Measurements from ENCODE around the gene RHOV. TPM values are rescaled to one million over a fixed set of nuclear protein-coding genes. Genes with fewer than 3 reads are reported as not detected.

The RHOV gene
- total RNA-seq: 0.12 to 0.31 TPM in 2 of 3 replicates, not detected in the other
- long read RNA-seq: 0 reads

- no peaks in the 10 kb centered on the region for H3K9me3 Mint-ChIP-seq (ENCODE audit: low read depth)
- peaks cover 6% of the 10 kb centered on the region for H3K4me1 Mint-ChIP-seq (ENCODE audit: low read depth)
- H3K27ac Mint-ChIP-seq (ENCODE audit: unreplicated experiment): peak within 1 kb of the TSS; percentile 54
- H3K27me3 Mint-ChIP-seq (ENCODE audit: low read depth): peaks cover 8% of the 10 kb centered on the region
- peak within 1 kb of the TSS; percentile 71 for H3K4me3 Mint-ChIP-seq (ENCODE audit: unreplicated experiment)
- TF ChIP-seq CTCF (IDR thresholded peaks at IDR 0.05): peak; percentile 72
- DNase-seq (ENCODE audit: low spot score): no peak
- H3K36me3 Mint-ChIP-seq (ENCODE audit: low read depth): no peaks in the 10 kb centered on the region
Measured at GRCh38 chr15:40873694-40874561, at the start of gene RHOV. TSS of gene RHOV (minus strand) at chr15:40874234. CDS start at chr15:40874139, 95 bp downstream.

- no peak for TF ChIP-seq CTCF (IDR thresholded peaks at IDR 0.05)
- no peak overlapping the region for H3K4me3 Mint-ChIP-seq (ENCODE audit: unreplicated experiment)
- no peaks in the 10 kb centered on the region for H3K36me3 Mint-ChIP-seq (ENCODE audit: low read depth)
- H3K4me1 Mint-ChIP-seq (ENCODE audit: low read depth): peaks cover 13% of the 10 kb centered on the region
- H3K27me3 Mint-ChIP-seq (ENCODE audit: low read depth): peaks cover 14% of the 10 kb centered on the region
- DNase-seq (ENCODE audit: low spot score): no peak
- no peaks in the 10 kb centered on the region for H3K9me3 Mint-ChIP-seq (ENCODE audit: low read depth)
- no peak overlapping the region for H3K27ac Mint-ChIP-seq (ENCODE audit: unreplicated experiment)
Measured at GRCh38 chr15:40923551-40923950, 49.5 kb upstream of the RHOV start.

- no peak for TF ChIP-seq CTCF (IDR thresholded peaks at IDR 0.05)
- Mint-ChIP-seq H3K27ac (ENCODE audit: unreplicated experiment) (no peak overlapping the region), H3K27me3 (ENCODE audit: low read depth) (peaks cover 14% of the 10 kb centered on the region), H3K9me3 (ENCODE audit: low read depth) (no peaks in the 10 kb centered on the region), H3K4me3 (ENCODE audit: unreplicated experiment) (no peak overlapping the region), H3K4me1 (ENCODE audit: low read depth) (peaks cover 12% of the 10 kb centered on the region), H3K36me3 (ENCODE audit: low read depth) (no peaks in the 10 kb centered on the region)
- no peak for DNase-seq (ENCODE audit: low spot score)
Measured at GRCh38 chr15:40922608-40923005, 48.6 kb upstream of the RHOV start.

GRCh38 chr15:40921949-40922607, 48.0 kb upstream of the RHOV start:
- no peaks in the 10 kb centered on the region for H3K36me3 Mint-ChIP-seq (ENCODE audit: low read depth)
- H3K27ac Mint-ChIP-seq (ENCODE audit: unreplicated experiment): no peak overlapping the region
- no peaks in the 10 kb centered on the region for H3K9me3 Mint-ChIP-seq (ENCODE audit: low read depth)
- no peak overlapping the region for H3K4me3 Mint-ChIP-seq (ENCODE audit: unreplicated experiment)
- H3K4me1 Mint-ChIP-seq (ENCODE audit: low read depth): peaks cover 9% of the 10 kb centered on the region
- H3K27me3 Mint-ChIP-seq (ENCODE audit: low read depth): peaks cover 11% of the 10 kb centered on the region
- no peak for DNase-seq (ENCODE audit: low spot score)
- no peak for TF ChIP-seq CTCF (IDR thresholded peaks at IDR 0.05)

GRCh38 chr15:40918799-40919392, 44.9 kb upstream of the RHOV start:
- Mint-ChIP-seq H3K4me3 (ENCODE audit: unreplicated experiment) (no peak overlapping the region), H3K27me3 (ENCODE audit: low read depth) (no peaks in the 10 kb centered on the region), H3K4me1 (ENCODE audit: low read depth) (no peaks in the 10 kb centered on the region), H3K36me3 (ENCODE audit: low read depth) (no peaks in the 10 kb centered on the region), H3K9me3 (ENCODE audit: low read depth) (no peaks in the 10 kb centered on the region), H3K27ac (ENCODE audit: unreplicated experiment) (no peak overlapping the region)
- DNase-seq (ENCODE audit: low spot score): no peak
- no peak for TF ChIP-seq CTCF (IDR thresholded peaks at IDR 0.05)

Measured in chondrocyte (in vitro differentiated cells).